ENCODE measurements around the gene KCNN2.

KCNN2 gene

DNA sequence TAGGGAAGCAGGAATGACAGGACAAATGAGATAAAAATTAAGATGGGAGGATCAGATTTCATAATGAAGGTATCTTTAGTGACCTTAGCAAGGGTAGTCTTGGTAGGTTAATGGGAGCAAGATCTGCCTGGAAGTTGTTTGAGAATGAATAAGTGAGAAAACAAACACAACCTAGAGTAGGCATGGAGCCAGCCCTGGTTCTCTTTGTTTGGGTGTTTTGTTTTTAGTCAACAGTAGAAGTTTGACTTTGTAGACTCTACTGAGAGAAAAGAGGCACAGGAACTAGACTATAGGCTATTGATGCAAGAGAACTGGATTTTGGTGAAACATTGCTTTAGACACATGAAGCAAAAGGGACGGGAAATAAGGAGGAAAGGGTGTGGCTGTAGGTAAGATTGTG is 40.3 kb downstream of the KCNN2 start:
- DNase-seq (ENCODE audit: low read depth), result no peak
- H3K4me3 ChIP-seq (replicated peaks; ENCODE audit: low read depth, low read length), result no peak overlapping the region
- TF ChIP-seq, protein P1, sequence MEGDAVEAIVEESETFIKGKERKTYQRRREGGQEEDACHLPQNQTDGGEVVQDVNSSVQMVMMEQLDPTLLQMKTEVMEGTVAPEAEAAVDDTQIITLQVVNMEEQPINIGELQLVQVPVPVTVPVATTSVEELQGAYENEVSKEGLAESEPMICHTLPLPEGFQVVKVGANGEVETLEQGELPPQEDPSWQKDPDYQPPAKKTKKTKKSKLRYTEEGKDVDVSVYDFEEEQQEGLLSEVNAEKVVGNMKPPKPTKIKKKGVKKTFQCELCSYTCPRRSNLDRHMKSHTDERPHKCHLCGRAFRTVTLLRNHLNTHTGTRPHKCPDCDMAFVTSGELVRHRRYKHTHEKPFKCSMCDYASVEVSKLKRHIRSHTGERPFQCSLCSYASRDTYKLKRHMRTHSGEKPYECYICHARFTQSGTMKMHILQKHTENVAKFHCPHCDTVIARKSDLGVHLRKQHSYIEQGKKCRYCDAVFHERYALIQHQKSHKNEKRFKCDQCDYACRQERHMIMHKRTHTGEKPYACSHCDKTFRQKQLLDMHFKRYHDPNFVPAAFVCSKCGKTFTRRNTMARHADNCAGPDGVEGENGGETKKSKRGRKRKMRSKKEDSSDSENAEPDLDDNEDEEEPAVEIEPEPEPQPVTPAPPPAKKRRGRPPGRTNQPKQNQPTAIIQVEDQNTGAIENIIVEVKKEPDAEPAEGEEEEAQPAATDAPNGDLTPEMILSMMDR (IDR thresholded peaks at IDR 0.05; ENCODE audit: low read length, missing control alignments), result no peak

DNA sequence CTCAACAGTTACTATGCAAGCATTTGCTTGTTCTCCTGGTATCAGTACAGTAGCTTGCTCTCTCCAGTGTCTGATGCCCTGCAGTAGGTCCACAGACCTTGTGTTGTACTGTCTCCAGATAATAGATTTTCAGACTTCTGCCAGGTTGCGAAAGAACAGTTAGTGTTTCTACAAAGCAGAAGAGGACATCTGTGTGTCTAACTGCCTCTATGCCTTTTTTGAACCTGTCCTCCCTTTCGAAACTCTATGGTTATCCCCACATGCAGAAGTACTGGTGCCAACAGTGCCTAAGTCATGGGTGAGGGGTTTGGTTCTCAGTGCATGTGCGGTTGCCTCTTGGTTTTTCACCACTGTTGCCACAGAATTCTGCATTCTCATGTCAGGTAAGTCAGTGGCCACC is 45.9 kb downstream of the KCNN2 start:
- TF ChIP-seq, protein P1 (IDR thresholded peaks at IDR 0.05; ENCODE audit: low read length, missing control alignments), result no peak
- DNase-seq (ENCODE audit: low read depth), result no peak
- no peak overlapping the region for H3K4me3 ChIP-seq (replicated peaks; ENCODE audit: low read depth, low read length)

DNA sequence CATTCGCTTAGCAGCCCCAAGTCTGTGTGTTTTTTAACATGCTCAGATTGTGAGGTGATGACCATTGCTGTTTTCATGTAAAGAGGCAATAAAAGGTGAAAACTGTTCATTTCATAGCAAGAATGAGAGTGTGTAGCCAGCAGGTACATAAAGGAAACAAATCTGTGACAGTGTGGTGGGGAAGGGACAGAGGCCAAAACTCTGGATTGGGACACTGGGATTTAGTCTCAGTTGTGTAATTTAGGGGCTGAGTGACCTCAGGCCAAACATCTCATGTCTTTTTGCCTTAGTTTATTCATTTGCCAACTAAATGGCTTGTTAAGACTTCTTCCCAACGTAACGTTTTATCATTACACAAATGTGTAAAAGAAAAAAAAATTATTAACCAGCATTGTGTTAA is 47.0 kb downstream of the KCNN2 start:
- no peak overlapping the region for H3K4me3 ChIP-seq (replicated peaks; ENCODE audit: low read depth, low read length)
- TF ChIP-seq, protein P1 (IDR thresholded peaks at IDR 0.05; ENCODE audit: low read length, missing control alignments), result no peak
- DNase-seq (ENCODE audit: low read depth), result no peak

DNA sequence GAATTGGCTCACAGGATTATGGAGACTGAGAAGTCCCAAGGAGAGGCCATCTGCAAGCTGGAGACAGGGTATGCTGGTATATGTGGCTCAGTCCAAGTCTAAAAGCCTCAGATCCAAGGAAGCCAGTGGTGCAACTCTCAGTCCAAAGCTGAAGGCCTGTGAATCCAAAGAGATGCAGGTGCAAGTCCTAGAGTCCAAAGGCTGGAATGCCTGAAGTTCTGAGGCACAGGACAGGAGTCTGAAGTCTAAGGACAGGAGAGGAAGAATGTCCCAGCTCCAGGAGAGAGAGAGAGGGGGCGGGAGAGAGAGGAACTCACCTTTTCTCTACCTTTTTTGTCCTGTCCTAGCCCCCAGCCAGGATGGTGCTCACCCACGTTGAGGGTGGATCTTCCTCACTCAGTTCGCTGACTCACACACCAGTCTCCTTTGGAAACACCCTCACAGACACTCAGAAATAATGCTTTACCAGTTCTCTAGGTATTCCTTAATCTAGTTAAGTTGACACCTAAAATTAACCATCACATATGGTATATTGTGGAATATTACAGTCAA is 49.6 kb downstream of the KCNN2 start:
- no peak for DNase-seq (ENCODE audit: low read depth)
- H3K4me3 ChIP-seq (replicated peaks; ENCODE audit: low read depth, low read length), result no peak overlapping the region
- TF ChIP-seq, protein P1 (IDR thresholded peaks at IDR 0.05; ENCODE audit: low read length, missing control alignments), result no peak

DNA sequence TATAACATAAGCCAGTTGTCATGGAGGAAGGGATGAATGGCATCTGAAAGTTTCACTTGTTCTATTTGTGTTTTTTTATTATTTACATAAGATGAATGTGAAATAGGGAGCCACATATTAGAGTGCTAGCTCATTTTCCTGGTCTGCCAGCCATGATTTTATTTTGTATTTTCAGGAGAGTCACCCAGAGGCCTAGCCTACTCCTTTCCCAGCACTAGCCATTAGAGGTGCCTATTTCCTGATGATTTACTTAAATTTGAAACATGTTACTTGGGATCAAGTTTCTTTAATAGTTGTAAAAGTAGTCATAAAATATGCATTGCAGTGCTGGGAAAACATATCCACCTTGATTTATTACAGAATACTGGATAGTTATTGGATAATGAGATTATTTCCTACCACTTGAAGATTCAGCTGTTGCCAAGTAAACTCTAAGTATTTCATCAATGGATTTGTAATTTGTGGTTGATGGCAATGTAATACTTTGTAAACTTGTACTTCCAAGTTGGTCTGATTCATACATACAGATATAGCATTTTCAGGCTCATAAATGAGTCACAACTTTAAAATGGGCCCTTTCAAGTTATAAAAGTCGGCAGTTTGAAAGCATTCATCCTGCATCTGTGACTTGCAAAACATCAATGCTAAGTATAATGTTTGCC is 50.8 kb downstream of the KCNN2 start:
- peak; percentile 7 for DNase-seq (ENCODE audit: low read depth)
- H3K4me3 ChIP-seq (replicated peaks; ENCODE audit: low read depth, low read length), result no peak overlapping the region
- TF ChIP-seq, protein P1 (IDR thresholded peaks at IDR 0.05; ENCODE audit: low read length, missing control alignments), result no peak

DNA sequence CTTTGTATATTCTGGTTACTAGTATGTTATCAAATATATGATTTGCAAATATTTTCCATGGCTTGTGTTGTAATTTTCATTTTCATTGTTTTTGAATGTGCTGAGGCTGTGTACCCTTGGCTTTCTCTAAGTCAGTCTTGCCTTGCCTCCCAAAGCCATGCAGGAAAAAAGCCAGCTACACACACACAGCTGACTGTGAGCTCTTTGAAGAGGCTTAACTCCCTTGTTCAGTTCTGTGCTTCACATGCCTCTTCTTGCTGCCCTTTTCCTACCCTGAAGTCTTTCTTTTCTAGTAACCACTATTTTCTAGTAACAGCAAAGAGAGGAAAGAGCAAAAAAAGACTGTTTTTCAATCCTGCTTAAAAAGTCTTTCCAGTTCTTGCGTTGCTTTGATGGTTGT is 53.9 kb downstream of the KCNN2 start:
- no peak for DNase-seq (ENCODE audit: low read depth)
- no peak overlapping the region for H3K4me3 ChIP-seq (replicated peaks; ENCODE audit: low read depth, low read length)
- TF ChIP-seq, protein P1 (IDR thresholded peaks at IDR 0.05; ENCODE audit: low read length, missing control alignments), result no peak

DNA sequence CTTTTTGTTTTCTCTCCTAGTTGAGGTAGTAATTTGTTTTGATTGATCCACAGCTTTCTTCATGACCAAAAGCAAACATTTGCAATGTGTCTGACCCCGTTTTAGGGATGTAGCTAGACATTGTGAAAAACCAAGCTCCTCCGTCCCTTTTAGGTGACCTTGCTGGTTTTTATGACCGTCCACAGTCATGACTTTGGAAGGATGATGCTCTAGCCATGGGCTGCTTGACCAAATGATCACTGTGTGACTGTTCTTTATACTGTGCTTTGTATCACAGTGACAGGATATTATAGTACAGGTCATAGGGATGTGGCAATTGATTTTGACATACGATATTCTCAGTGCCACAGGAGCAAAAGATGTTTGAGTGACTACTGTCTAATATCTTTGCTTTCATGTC is 54.4 kb downstream of the KCNN2 start:
- no peak for DNase-seq (ENCODE audit: low read depth)
- H3K4me3 ChIP-seq (replicated peaks; ENCODE audit: low read depth, low read length), result no peak overlapping the region
- TF ChIP-seq, protein P1 (IDR thresholded peaks at IDR 0.05; ENCODE audit: low read length, missing control alignments), result no peak
